HG03097 (cell line): Measurements from ENCODE around the gene HCFC1.

Experiments used
- ATAC-seq: cut with Tn5 transposase; IDR thresholded peaks from one replicate; pipeline ENCODE4 v1.9.1; 2021; ENCODE audit not compliant: unreplicated experiment, low FRiP score

Gene HCFC1

GRCh38 chrX:153960786-153961185, 10.8 kb downstream of the HCFC1 start:
- no peak for ATAC-seq

DNA sequence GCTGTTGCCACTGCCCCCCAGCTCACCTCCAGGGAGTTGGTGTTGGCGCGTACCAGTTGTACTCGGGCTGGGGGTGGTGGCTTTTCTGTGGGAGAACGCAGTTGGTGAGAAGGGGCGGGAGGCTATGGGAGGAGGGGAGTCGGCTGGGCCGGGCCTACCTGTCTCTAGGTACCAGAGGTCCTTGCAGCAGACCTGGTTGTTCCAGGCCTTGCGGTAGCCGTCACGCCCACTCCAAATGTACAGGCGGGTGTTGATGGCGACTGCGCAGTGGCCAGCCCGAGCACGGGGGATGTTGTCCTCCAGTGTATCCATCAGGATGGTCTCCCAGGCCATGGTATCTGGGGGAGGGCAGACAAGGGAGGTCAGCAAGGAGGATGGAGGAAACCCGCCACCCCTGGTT, 11.5 kb downstream of the HCFC1 start:
- no peak for ATAC-seq

GRCh38 chrX:153959649-153960048, 12.0 kb downstream of the HCFC1 start:
- no peak for ATAC-seq

- no peak for ATAC-seq
Observed at GRCh38 chrX:153958605-153959004, 13.0 kb downstream of the HCFC1 start.

DNA sequence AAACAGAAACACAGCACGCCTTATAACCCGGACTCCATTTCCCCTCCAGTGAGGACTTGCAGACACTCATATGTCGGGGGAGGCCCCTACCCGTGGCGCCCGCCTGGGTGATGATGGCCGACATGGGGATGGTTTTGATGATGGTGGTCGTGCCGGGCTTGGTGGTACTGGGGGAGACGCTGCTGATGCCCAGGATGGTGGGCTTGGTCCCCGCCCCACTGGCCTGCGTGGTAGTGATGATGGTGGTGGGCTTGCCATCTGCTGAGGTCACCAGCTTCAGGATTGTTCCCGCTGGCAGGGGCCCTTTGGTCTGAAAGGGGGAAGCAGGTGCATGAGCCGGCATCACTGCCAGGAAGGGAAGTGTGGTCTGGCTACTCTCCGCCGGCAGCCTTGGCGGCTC, 14.4 kb downstream of the HCFC1 start:
- no peak for ATAC-seq

- no peak for ATAC-seq
Observed at GRCh38 chrX:153956044-153956907, 15.3 kb downstream of the HCFC1 start.

DNA sequence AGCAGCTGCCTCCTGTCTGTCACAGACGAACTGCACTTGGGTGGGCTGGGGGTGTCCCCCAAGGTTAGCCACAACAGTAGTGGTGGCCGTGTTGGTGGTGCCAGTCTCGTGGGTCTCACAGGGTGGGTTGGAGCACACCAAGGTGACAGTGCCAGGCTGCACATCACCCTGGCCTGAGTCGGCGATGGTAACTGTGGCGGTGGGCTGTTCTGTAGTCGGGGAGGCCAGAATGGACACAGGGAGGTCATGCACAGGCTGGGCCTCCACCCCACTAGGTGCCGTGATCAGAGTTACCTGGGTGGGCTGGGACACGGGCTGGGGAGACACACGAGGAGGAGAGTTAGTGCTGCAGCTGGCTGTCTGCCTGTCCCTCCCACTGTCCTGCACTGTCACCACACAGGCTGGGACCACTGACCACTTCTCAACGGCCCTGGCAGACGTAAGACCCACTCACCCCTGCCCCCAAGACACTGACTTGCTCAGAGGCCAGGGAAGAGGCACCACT, 16.3 kb downstream of the HCFC1 start:
- ATAC-seq, result no peak

GRCh38 chrX:153954558-153955227, 16.9 kb downstream of the HCFC1 start:
- ATAC-seq, result no peak

DNA sequence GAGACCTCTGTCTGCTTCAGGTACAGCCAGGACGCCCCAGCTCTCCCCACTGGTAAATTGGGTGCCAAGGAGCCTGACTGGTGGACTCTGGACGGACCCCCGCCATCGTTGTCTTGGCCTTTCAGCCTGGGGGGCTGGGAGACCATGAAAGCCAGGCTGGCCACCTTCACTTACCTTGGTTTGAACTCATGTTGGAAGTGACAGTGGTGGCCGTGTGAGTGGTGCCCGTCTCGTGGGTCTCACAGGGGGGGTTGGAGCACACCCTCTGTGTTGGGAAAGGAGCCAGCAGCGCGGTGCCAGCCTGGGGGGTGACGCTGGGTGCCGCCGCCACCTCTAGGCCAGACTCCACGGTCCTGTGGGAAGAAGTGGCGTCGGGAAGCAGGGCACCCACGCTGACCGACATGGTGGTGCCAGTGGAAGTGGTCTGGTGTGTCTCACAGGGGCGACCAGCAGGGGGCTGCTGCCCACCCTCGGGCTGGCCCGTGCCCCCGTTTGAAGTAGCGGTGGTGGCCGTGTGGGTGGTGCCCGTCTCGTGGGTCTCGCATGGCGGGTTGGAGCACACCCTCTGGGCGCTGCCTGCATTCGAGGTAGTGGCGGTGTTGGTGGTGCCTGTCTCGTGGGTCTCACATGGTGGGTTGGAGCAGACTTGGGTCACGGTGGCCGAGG, 17.6 kb downstream of the HCFC1 start:
- ATAC-seq, result no peak

DNA sequence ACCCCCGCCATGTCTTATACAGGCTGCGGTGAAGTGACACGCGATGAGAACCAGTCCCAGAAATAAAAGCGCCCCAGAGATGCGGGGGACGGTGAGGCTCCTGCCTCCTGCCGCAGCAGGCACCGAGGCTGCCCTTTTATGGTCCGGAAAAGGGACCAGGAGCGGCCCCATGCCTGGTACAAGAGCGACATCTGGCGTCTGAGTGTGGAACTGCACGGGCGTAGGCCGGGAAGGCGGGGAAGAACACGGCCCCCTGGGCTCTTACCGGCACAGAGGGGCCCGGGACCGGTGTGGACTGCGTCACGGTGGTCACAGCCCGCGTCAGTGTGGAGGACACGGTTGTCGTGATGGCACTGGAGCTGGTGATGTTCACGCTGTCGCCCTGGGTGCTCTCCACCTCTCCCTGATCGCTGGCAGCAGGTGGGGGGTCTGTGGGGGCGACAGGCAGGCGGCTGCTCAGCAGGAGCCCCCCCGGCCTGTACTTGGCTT, 18.2 kb downstream of the HCFC1 start:
- no peak for ATAC-seq

- ATAC-seq, result no peak
Observed at GRCh38 chrX:153952373-153953026, 19.1 kb downstream of the HCFC1 start.

GRCh38 chrX:153951683-153952372, 19.8 kb downstream of the HCFC1 start:
- ATAC-seq, result no peak

GRCh38 chrX:153950127-153950526, 21.5 kb downstream of the HCFC1 start:
- ATAC-seq, result no peak

- no peak for ATAC-seq
Observed at GRCh38 chrX:153948847-153949805, 22.5 kb downstream of the HCFC1 start.

- ATAC-seq, result no peak
Observed at GRCh38 chrX:153948002-153948466, 23.6 kb downstream of the HCFC1 start.

GRCh38 chrX:153947009-153947769, 24.4 kb downstream of the HCFC1 start:
- ATAC-seq, result peak; percentile 70

DNA sequence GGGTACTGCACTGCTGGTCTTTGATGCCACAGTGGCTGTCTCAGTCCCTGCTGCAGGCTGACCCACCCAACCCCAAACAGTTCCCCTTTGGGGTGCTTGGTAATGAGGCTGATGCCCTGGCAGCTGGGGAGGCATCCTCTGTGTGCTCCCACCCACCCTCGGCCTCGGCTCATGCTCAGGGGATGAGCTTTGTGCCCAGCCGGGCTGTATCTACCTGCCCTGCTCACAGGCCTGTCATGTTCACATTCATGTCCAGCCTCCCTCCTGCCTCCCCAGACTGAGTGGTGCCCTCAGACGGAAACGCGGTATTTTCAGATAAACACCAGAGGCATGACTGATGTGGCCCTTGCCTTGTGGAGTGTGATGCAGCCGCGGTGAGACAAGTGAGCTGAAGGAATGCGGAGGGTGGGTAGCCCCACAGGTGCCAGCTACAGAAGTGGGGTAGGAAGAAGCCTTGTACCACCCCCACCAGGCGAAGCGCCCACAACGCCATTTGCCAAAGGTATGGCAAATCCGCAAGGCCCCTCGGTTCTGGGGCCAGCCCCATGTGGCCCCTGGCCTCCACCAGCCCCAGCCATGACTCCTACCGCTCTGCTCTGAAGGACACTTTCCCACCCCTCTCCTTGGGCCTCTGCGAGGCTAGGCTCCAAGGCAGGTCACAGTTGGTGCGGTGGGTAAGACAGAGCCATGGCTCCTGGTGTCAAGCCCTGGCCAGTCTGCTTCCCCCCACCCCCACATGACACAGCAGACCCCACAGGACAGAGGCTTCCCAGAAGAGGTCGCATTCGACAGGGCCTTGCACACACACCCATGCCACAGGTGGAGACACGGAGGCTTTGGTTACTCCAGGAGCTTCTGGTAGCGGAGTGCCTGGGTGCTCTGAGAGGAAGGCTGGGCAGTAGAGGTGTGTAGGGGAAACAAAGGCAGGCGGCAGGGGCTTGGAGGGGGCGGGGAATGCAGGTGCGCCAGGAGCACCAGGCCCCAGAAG, 25.4 kb downstream of the HCFC1 start:
- no peak for ATAC-seq
